AG09319 (cell line): ENCODE measurements around the gene PDE9A.

Source experiments
- DNase-seq: peaks from one replicate; pipeline ENCODE4 v3.0.0-alpha.2; 2010; ENCODE audit warnings: low read depth; ENCODE audit errors: extremely low read depth
- TF ChIP-seq, protein P1 (sequence below): IDR thresholded peaks from 2 replicates; pipeline ENCODE4 v1.5.1; 2011; ENCODE audit warnings: low read depth, mild to moderate bottlenecking, inconsistent platforms, low read length, moderate library complexity

PDE9A gene

DNA sequence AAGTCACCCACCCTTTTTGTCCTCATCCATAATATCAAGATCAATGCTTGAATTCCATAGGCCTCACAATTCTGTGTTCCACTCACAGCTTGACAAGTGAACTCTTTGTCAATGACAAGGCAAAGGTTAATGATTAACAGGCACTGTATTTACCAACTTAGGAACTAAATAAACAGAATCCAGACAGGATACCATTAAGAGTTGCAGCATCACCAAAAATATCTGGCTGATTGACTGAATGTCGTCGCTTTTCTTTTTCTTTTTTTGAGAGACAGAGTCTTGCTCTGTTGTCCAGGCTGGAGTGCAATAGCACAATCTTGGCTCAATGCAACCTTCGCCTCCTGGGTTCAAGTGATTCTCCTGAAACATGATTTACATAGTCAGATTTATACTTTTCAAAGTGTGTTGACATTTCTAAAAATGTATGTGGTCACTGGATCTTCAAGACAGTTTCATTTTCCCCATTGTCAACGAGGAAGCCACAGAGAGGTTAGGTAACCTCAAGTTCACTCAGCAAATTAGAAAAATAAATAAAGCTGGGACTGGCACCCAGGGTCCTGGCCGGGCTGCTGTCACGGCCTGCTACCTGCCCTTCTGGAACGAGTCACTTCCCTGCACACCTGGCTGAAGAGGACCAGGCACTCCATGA lies 81.0 kb downstream of the PDE9A start:
- DNase-seq: no peak

DNA sequence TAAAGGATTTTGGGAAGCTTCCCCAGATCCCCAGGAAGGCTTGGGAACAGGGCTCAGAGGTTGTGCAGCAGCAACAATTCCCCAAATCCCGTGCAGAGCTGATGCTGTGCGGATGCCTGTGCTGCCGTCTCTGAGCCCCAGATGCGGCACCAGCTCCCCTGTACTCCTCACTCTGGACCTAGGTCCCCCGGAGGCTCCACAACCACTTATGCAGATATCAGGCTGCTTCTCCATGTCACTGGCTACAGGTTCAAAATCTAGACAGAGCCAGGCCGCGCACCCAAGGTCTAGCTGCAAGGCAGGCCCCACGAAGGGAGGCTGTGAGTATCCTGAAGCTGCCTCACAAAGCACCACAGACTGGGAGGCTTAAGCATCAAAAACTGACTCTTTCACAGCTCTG lies 81.6 kb downstream of the PDE9A start:
- no peak for DNase-seq
- TF ChIP-seq, protein P1, sequence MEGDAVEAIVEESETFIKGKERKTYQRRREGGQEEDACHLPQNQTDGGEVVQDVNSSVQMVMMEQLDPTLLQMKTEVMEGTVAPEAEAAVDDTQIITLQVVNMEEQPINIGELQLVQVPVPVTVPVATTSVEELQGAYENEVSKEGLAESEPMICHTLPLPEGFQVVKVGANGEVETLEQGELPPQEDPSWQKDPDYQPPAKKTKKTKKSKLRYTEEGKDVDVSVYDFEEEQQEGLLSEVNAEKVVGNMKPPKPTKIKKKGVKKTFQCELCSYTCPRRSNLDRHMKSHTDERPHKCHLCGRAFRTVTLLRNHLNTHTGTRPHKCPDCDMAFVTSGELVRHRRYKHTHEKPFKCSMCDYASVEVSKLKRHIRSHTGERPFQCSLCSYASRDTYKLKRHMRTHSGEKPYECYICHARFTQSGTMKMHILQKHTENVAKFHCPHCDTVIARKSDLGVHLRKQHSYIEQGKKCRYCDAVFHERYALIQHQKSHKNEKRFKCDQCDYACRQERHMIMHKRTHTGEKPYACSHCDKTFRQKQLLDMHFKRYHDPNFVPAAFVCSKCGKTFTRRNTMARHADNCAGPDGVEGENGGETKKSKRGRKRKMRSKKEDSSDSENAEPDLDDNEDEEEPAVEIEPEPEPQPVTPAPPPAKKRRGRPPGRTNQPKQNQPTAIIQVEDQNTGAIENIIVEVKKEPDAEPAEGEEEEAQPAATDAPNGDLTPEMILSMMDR: no peak

More for the DNA sequence above, 81.0 kb downstream of the PDE9A start:
- TF ChIP-seq, protein P1: no peak

DNA sequence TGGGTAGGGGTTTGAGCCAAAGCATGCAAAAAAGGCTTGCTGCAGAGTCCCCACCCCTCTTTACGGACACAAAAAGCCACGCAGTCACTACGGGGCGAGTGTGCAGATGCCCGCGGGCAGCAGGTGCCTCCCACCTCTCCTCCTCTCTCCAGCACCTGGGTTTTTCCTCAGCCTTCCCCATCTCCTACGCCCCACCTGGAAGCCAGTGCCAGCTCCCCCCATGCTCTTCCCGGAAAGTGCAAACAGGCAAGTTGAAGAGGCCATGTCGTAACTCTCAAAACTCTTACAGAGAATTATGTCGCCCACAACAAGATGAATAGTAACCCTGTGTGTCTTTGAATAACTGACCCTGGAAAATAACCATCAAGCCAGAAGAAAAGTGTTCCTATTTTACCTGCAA lies 82.5 kb downstream of the PDE9A start:
- TF ChIP-seq, protein P1: no peak
- no peak for DNase-seq

DNA sequence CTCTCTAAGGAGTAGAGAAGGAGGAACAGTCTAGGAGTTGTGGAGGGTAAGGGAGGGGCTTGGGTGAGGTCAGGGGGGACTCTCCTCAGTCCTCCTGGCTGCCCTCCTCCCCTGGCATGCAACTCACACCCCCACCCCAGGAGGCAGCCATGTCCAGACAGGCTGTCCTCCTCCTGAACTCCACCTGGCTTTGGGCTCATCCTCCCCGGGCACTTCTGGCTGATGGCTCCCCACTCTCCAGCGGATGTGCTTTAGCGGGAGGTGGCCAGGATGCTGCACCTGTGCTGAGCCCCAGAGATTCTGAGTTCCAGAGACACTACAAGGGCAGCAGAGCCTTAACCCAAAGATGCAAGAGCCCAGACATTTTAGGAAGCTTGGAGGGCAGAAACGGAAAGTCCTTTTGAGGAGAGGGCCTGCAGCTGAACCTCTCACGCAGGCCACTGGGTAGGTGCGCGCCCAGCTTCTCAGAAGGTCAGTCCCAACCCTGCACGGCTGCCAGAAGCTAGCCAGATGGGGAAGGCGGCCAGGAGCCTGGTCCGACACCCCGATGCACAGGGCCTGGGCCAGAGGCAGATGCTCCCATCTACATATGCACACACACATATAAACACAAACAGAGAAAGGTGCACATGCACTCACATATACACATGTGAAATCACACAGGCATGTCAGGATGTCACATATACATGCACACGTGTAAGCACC lies 83.4 kb downstream of the PDE9A start:
- TF ChIP-seq, protein P1: no peak
- DNase-seq: no peak

DNA sequence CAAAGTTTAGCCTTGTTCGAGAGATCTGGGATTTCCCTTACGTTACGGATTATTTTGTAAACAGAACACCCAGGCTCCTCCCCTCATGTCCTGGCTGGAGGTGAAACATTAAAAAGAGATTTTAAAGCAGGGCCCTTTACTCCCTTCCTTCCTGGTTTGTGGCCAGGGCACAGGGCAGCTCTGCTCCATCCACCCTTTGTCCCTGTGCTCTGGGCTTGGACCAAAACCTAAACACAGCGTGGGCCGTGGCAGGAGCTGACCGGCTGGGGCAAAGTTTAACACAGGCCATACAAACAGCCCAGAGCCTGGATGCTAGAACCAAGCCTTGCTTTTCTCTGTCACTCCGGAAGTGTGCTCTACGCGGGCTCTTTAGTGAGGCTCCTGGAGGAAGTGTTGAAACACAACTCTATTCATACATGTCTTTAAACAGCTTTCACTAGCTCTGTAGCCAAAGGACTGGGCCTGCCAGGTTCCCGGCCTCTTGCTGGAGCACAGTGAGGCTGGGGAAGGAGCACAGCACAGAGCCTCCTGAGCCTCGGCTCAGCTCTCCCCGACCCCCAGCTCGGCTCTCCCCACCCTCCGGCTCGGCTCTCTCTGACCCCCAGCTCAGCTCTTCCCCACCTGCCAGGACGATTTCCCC lies 84.7 kb downstream of the PDE9A start:
- DNase-seq: no peak
- TF ChIP-seq, protein P1: no peak

DNA sequence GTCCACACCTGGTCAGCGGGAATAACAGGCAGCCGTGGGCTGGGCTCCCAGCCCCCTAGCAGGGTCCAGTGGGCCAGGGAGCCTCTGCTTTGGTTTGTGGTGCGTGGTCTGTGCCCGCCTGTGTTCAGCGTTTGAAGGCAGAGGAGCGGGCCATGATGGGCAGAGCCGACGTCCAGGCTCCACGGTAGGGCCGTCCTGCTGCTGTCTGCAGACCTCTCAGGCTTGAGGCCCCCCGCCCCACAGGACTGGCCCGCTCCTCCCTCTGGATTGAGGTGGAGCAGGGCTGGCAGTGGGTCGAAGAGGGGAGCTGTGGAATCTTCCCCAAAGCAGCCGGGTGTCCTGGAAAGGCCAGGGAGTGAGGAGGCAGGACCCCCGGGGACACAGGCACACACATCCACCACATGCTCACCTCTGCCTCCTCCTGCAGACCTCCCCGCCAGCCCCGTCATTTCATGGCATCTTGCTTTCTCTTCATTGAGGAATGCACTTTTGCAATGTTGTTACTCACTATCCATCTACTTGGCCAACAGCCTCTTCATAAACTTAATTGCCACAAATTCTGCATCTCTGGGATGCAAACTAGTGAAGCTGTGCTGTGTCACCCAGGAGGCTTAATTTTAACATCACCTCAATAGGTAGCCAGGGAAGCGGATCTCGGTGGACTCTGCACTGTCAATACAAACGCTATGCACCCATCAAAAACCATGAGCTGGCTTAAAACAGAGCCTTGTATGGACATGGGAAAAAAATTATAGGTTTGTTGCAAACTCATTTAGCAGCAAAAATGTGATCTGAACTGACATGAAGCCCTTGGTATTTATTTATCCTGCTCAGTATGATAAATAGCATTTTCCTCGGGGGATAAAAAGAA lies 85.9 kb downstream of the PDE9A start:
- no peak for DNase-seq
- TF ChIP-seq, protein P1: no peak
